Measurements from ENCODE around the gene TIE1. TPM values are rescaled to one million over a fixed set of nuclear protein-coding genes. Genes with fewer than 3 reads are reported as not detected.

The TIE1 gene
- total RNA-seq, 2 donors from 2014 or later = 23.6 to 51.7 TPM

DNA sequence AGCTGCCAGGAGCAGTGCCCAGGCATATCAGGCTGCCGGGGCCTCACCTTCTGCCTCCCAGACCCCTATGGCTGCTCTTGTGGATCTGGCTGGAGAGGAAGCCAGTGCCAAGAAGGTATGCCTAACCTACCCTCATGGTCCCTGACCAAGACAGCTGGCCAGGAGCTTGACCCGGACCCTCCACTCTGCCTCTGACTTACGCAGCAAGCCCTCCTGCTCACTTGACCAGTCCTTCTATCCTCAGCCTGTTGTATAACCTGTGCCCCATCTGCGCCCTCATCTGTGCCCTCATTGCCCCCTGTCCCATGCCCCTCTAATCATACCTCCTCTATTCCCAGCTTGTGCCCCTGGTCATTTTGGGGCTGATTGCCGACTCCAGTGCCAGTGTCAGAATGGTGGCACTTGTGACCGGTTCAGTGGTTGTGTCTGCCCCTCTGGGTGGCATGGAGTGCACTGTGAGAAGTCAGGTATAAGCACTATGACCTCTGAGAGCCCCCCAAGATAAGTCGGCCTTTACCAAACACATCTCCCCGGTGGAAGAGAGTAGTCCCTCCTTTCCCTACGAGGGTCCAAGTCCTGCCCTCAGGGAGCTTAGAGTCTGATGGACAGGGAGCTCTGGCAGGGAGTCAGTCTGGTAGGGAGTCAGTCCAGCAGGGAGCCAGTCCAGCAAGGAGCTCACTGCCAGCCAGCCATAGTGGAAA is 6.8 kb downstream of the TIE1 start:
- H3K27me3 ChIP-seq = no peaks in the 10 kb centered on the region
- no peaks in the 10 kb centered on the region for H3K9me3 ChIP-seq
- TF ChIP-seq, protein P1, sequence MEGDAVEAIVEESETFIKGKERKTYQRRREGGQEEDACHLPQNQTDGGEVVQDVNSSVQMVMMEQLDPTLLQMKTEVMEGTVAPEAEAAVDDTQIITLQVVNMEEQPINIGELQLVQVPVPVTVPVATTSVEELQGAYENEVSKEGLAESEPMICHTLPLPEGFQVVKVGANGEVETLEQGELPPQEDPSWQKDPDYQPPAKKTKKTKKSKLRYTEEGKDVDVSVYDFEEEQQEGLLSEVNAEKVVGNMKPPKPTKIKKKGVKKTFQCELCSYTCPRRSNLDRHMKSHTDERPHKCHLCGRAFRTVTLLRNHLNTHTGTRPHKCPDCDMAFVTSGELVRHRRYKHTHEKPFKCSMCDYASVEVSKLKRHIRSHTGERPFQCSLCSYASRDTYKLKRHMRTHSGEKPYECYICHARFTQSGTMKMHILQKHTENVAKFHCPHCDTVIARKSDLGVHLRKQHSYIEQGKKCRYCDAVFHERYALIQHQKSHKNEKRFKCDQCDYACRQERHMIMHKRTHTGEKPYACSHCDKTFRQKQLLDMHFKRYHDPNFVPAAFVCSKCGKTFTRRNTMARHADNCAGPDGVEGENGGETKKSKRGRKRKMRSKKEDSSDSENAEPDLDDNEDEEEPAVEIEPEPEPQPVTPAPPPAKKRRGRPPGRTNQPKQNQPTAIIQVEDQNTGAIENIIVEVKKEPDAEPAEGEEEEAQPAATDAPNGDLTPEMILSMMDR (IDR thresholded peaks at IDR 0.05) = no peak
- DNase-seq (ENCODE audit: low spot score) = no peak
- H3K4me1 ChIP-seq = peaks cover 0 to 40% of the 10 kb centered on the region in 2 donors
- H3K36me3 ChIP-seq = no peaks in the 10 kb centered on the region
- no peak overlapping the region for H3K27ac ChIP-seq
- H3K4me3 ChIP-seq = no peak overlapping the region

DNA sequence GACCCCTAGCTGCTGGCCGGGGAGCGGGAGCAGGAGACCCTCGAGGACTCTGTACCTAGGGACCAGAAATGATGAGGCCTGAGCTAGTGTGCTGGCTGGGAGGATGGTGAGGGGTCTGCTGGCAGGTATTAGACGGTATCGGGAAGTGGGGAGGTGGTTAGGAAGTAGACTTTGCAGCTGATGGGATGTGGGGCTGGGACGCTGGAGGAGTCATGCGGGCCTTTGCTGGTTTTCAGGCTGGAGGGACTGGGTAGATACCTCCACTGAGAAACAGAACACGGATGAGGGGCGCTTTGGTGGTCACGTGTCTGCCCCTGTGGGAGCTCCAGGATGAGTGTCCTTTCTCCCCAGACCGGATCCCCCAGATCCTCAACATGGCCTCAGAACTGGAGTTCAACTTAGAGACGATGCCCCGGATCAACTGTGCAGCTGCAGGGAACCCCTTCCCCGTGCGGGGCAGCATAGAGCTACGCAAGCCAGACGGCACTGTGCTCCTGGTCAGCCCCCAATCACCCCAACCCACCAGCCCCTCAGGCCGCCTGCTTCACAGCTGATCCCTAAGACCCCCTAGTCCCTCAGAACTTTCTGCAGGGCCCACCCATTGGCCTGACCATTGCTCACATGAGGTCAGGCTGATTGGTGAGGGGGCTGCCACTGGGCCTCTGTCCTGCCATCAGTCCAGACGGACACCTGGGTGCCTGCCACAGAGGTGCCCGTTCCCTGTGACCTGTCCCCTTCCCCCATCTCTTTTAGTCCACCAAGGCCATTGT is 8.0 kb downstream of the TIE1 start:
- H3K4me3 ChIP-seq = no peak overlapping the region
- no peaks in the 10 kb centered on the region for H3K9me3 ChIP-seq
- DNase-seq (ENCODE audit: low spot score) = no peak
- no peaks in the 10 kb centered on the region for H3K27me3 ChIP-seq
- TF ChIP-seq, protein P1 (IDR thresholded peaks at IDR 0.05) = no peak
- peaks cover 0 to 28% of the 10 kb centered on the region in 2 donors for H3K4me1 ChIP-seq
- no peak overlapping the region for H3K27ac ChIP-seq
- H3K36me3 ChIP-seq = no peaks in the 10 kb centered on the region

DNA sequence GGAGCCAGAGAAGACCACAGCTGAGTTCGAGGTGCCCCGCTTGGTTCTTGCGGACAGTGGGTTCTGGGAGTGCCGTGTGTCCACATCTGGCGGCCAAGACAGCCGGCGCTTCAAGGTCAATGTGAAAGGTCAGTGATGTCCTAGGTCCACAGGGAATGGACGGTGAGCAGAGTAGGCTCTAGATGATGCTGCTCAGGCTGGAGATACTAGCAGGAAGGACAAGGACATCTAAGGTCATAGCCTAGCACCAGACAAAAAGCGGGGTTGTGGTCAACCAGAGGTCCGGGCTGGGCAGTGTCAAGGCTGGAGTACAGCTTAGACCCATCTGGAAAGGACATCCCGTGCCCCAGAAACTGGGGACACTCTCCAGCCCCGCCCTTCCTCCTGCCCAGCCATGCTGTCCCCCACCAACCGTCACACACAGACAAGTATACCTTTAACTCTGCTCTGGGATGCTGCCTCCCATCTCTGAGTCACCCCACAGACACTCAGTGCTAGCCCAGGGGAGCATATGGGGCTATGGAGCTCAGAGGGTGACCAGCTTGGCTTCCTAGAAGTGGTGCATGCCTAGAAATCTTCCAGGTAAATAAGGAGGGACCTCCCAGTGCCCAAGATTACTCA is 8.7 kb downstream of the TIE1 start:
- Histone ChIP-seq H3K4me1 (peaks cover 0 to 21% of the 10 kb centered on the region in 2 donors), H3K27me3 (no peaks in the 10 kb centered on the region), H3K4me3 (no peak overlapping the region), H3K9me3 (no peaks in the 10 kb centered on the region), H3K27ac (no peak overlapping the region), H3K36me3 (no peaks in the 10 kb centered on the region)
- TF ChIP-seq, protein P1 (IDR thresholded peaks at IDR 0.05) = no peak
- DNase-seq (ENCODE audit: low spot score) = no peak

DNA sequence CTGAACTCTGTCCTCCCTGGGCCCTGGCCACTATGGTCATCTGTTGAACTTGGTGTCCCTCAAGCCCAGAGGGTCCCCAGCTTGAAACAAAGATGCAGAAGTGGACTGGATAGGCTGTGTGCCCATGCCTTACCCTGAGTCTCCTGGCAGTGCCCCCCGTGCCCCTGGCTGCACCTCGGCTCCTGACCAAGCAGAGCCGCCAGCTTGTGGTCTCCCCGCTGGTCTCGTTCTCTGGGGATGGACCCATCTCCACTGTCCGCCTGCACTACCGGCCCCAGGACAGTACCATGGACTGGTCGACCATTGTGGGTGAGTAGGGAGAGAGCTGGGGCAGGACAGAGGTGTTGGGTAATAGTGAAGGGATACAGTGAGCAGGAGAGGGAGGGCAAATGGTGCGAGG is 10.7 kb downstream of the TIE1 start:
- Histone ChIP-seq H3K4me1 (peaks cover 0 to 10% of the 10 kb centered on the region in 2 donors), H3K27me3 (no peaks in the 10 kb centered on the region), H3K9me3 (no peaks in the 10 kb centered on the region), H3K36me3 (no peaks in the 10 kb centered on the region), H3K27ac (no peak overlapping the region), H3K4me3 (no peak overlapping the region)
- no peak for DNase-seq (ENCODE audit: low spot score)
- TF ChIP-seq, protein P1 (IDR thresholded peaks at IDR 0.05) = no peak

DNA sequence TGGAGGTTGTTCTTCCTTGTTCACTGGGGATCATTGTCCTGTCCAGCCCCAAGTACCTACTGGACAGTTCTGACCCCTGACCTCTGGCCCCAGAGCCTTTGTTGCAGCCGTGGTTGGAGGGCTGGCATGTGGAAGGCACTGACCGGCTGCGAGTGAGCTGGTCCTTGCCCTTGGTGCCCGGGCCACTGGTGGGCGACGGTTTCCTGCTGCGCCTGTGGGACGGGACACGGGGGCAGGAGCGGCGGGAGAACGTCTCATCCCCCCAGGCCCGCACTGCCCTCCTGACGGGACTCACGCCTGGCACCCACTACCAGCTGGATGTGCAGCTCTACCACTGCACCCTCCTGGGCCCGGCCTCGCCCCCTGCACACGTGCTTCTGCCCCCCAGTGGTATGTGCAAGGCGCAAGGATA is 11.4 kb downstream of the TIE1 start:
- H3K27me3 ChIP-seq = no peaks in the 10 kb centered on the region
- H3K36me3 ChIP-seq = no peaks in the 10 kb centered on the region
- no peak overlapping the region for H3K27ac ChIP-seq
- H3K4me1 ChIP-seq = peaks cover 0 to 3% of the 10 kb centered on the region in 2 donors
- TF ChIP-seq, protein P1 (IDR thresholded peaks at IDR 0.05) = no peak
- H3K9me3 ChIP-seq = no peaks in the 10 kb centered on the region
- no peak for DNase-seq (ENCODE audit: low spot score)
- H3K4me3 ChIP-seq = no peak overlapping the region
